Lower leg skin (tissue), 3 donors: Measurements from ENCODE around the gene CXCL16.

Source experiments
- CTCF ChIP-seq, 3 donors: fragments of 450-650 bp; IDR thresholded peaks; one replicate each; pipeline ENCODE4 v1.5.1; 2016; ENCODE audit warnings: antibody characterized with exemption in 3 of 3, mild to moderate bottlenecking in 3 of 3, moderate library complexity in 2 of 3
- POLR2A ChIP-seq, 2 donors: fragments of 450-650 bp; IDR thresholded peaks; one replicate each; pipeline ENCODE4 v1.6.1; 2016 to 2017; ENCODE audit warnings: antibody characterized with exemption in 2 of 2, mild to moderate bottlenecking in 1 of 2, moderate library complexity in 1 of 2

GRCh38 chr17:4740025-4740351 is 260 bp upstream of the CXCL16 start:
- TF ChIP-seq CTCF (IDR thresholded peaks at IDR 0.05) = no peak
- TF ChIP-seq POLR2A (IDR thresholded peaks at IDR 0.05) = no peak
